Fibroblast of skin of left biceps (primary cell): ENCODE measurements around the gene CPVL.

Experiments
- DNase-seq, 2 experiments: peaks; one replicate each; pipeline ENCODE4 v3.0.0-alpha.2; 2013; ENCODE audit warnings: low read depth in 2 of 2

The CPVL gene

DNA sequence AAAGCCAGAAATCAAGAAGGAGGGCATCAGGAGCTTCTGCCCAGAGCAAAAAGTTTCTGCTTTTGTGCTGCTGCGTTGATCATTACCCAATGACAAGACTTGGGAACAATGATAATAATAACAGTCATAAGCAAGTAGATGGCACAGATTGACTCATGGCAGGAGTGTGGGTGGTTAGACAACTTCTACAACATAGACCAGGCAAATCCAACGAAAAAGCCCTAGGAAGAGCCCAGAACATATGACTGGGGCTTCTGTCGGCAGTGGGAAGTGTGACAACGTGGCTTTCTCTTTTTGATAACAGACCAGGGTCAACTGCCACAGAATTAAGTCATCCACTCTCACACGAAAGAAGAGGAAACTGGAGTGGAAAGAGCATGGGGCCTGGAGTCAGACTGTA, 102.8 kb downstream of the CPVL start:
- no peak for DNase-seq

DNA sequence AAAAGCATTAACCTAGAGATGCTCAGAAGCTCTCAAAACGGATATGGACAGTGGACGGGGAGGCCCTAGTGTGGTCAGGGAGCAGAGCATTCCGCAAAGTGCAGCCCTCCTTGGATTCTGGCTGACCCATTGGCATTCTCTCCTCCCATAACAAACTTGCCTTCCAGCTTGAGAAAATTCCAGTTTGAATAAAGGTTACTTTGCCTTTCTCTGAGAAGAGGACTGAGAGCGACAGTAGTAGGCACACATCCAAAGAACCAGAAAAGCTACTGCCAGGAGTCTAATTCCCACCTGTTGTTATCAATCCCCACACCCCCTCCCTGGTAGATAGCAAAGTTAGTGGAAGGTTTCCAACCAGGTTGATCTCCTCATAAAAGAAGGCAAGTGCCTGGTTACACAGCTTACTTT, 103.5 kb downstream of the CPVL start:
- no peak for DNase-seq

DNA sequence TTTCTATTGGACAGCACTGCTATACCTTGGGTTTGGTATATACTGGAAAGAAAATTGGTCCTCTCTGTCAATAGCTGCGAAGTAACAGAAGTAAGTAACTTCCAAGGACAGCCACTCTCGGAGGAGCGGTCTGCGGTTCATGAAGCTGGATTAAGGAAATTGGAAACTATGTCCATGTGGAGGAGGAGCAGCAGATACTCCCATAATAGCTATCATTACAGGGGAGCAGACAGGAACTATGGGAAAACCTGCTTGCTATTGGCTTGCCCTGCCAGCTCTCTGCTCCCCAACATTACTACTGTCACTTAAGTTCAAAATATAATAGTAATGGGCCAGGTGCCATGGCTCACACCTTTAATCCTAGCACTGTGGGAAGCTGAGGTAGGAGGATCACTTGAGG, 104.3 kb downstream of the CPVL start:
- no peak for DNase-seq

DNA sequence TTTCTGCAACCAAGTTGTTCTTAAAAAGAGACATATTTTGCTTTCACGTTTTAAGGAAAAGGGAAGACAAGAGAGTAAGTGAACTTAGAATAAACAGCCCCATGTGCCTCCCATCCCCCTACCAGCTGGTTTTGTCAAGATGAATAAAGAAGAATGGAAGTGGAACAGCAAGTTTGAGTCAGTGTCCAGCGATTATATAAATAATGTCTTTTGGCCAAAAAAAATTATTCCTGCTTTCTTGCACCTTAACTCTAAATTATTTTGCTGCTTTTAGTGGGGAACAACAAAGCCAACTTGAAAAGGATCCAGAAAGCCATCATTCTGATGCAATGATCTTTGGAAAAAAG, 105.8 kb downstream of the CPVL start:
- DNase-seq: peak in 1 of 2 experiments; percentile 8

DNA sequence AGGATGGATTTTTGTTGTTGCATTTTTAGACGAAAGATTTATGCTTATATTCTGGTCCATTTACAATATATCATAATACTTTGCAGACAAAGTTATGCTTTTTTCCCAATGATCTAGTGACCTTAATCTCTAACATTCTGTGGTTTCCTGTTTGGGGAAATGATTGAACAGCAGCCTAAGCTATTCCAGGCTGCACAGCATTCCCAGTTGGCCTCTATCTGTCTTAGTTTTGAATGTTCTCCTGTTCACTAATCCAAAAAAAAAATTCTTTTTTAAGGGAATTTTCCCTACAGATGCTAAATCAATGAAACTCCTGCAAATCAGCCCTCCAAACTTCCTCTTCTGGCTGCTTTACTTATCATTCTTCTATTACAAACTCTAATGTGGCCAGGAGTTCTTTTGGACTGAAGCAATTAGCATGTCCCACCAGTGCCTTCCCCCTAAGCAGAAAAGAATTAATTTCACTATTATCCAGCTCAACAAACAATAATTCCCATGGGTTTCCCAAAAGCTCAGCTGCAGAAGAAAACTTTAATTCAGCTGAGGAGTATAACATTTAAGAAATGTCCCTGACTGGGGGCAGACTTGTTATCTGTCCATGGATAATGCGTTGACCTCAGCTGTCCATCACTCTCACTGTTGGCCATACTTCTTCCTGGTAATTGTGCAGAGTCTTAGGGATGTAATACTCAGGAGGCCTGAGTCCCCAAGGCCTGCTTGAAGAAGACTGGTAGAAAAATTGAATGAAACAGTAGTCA, 106.3 kb downstream of the CPVL start:
- DNase-seq: peak; percentile 86 to 88

DNA sequence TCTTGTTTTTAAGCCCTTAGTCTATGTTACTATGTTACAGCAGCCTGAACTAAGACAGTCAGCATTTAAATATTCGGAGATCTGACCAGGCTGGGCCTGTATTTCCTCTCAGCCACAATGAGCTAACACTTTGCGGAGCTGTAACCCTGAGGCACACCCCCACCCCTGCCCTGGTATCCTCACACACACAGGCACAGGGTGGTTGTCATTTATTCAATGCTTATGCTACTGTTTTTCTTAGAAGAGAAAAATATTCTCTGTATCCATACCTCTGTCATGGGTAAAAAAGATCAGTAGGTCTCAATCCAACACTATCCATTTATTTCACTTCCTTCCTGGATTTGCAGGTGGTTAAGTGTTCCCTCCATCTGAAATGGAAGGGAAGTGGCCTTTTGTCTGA, 107.9 kb downstream of the CPVL start:
- DNase-seq: no peak

DNA sequence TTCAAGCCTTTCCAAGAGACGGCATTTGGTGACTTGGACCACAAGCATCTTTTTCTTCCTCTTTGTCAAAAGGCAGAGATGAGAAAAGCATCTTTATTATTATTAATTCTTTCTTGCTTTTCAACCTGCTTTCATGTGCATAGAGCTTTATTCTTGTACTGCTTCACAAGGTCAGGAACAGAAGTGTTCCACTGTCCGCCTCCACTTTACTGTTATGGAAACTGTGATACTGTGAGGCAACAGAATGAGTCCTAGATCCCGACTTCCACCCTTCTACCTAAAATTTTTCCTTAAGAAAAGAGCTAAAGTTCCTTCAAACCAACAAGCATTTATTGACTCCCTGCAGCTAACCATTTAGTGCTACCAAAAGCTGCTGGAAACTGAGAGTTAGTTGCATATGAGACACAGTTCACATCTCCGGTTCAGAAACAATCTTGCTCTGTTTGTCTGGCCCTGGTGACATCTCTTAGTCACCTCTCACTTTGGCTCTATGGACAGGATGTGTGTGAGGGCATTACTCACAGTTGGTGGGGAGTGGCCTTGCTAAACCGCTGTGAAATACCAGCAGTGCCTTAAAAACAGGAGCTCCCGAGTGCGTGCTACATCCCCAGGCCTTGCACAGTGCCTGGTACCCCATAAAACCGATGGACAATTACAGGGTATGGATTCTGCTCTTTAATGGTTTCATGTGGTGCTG, 111.1 kb downstream of the CPVL start:
- DNase-seq: no peak

DNA sequence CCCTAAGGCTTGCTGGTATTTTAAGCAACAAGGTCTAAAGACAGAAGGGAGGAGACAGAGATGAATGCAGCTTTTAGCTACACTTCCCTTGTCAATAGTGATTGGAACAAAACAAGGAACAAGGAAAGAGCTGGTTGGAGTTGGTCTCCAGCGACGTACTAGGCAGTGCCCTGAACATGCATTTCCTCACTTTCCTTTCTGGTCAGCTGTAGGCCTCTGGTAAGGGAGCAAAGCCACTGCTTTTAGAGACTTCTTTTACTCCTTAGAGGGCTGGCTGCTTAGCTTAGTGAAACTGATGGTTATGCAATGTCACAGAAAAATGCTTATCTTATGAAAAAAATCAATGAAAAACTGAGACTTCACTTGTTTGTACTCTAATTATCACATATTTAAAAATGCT, 112.8 kb downstream of the CPVL start:
- no peak for DNase-seq

DNA sequence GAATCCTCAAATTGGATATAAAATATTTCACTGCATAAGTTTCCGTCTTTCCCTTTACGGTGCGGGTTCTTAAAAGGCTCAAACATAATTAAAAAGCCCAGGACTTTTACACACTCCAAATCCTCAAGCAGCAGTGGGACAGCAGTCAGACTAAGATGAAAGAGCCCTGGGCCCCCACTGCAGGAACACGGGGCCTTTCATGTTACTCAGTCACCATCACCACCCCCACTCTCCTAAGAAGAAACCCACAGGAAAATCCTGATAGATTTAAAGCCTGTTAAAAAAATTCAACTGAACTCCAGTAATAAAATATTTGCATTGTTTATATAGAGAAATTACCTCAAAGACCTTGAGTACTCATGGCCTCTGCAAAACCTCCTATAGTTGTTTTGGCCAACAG, 114.2 kb downstream of the CPVL start:
- no peak for DNase-seq

DNA sequence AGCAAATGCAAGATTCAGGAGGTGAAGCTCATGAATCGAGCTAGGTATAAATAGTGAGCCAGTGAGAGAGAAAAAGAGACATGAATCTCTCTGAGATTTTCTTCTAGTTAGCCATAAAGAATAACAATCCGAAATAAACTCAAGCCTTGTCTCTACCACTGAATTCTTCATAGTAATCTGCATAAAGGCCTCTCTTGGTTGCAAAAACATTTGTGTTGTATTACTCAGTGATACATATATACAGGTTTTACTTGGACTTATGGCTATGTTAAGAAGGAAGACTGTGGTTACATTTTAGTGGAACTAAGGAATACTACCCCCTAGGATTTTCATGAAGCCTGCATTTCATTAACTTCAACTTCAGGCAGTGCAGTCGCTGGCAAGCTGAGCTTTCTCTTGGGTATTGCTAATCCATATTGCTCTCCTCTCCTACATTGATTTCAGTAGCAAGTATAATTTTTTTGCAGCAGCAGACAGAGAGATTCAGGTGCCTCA, 115.5 kb downstream of the CPVL start:
- peak; percentile 57 to 58 for DNase-seq

DNA sequence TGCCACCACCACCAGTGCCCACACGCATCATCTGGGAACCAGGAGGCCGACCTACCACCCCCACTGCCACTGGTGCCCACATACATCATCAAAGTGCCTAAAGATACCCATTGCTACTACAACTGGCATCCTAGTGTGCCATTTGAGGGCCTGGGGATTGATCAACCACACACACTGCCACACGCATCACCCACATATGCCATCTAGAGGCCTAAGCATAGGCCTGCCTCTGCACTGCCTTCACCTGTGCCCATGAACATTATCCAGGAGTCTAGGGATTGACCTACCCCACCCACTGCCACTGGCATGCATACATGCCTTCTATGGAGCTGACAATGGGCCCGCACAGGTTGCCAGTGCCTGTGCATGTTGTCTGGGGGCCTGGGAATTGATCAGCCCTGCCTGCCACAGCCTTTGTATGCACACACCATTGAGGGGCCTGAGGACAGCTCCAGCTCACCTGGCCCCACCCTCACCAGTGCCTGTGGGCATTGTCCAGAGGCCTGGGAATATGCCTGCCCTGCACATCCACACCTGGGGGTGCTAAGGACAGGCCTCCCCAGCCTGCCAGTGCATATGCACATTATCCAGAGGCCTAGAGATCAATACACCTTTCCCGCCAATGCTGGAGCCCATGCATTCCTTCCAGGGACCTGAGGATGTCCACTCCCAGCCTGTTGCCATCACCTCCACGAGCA, 123.9 kb downstream of the CPVL start:
- no peak for DNase-seq

DNA sequence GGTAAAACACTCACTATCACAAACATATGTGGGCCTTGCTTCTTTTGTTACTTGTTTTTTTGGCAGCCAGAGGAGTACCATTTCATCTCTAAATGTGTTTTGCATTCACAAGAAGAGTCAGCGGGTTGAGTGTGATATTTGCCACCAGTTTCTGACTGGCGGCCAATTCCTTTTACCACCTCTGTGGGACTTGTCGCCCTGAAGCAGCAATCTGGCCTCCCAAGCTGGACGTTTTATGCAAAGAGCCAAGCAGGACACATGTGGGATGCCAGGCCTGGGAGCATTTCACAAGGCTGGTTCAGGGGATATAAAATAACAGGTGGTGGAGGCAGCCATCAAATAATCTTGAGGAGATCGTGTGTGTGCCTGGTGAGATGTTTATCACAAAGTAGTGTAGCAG, 126.4 kb downstream of the CPVL start:
- no peak for DNase-seq

DNA sequence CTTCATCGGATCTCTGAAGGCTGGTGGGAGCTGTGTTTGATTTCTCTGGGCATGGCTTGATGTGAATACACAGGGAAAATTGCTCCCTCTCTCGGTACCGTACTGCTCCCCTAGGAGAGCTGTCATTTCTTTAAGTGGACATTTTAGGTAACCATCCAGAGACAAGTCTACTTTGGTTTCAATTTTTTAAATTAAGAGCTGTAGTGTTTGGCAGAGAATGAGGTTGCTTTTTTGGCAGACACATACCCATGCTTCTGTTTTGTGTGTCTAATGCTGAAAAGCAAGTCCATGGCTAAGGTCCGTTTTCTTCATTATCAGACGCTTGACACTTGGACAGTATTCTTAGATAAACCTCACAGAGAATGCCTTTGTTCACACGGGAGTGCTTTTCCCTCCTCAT, 127.0 kb downstream of the CPVL start:
- DNase-seq: no peak

DNA sequence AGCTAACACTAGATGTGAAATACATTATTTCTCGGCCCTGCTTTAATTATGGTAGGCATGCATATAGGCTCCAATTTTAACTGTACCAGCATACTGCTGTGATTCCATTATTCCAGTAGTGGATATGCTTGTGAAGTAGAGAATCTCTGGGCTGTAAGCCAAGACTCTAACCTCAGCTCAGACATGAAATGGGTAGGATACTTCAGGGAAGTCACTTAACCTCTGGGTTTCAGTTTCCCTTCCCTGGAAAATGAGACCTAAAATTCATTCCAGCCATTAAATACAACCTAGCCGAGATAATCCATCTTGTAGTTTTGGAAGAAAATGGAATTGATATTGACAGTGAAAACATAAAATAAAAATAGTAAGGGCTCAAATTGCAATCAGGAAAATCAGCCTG, 128.6 kb downstream of the CPVL start:
- DNase-seq: no peak

DNA sequence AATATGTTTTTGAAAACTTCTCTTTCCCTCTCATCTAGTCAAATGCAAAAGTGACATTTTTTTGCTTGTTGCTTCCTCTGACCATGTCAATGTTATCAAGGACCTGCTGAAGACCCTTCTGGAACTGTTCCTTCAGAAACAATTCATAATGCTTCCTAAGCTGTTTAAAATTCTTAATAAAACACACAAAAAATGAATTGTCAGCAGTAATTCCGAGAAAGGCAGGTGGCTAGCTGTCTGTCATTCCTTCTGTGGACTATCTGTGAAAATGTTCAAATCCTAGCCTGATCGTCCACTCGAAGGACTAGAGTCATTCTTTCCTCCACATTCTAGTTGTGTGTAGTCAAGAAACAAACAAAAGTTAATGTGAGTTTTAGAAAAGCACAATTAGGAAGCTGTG, 131.6 kb downstream of the CPVL start:
- DNase-seq: no peak

DNA sequence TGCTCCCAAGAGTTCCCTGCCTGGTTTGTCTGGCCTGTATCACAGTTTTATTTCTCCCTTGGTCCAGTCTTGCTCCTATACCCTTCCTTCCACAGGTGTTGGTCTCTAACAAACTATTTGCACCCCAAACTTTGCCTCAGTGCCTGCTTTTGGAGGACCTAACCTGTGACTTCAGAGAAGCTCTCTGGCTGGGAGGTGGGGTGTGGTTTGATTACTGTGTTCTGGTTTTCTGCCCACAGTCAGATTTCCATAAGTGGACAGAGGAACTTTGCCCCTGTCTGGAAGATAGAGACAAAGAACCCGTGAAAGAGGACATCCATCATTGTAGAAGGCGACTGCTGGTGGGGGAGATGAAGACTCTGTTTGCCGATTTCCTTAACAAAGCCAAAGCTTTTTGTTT, 132.4 kb downstream of the CPVL start:
- no peak for DNase-seq

DNA sequence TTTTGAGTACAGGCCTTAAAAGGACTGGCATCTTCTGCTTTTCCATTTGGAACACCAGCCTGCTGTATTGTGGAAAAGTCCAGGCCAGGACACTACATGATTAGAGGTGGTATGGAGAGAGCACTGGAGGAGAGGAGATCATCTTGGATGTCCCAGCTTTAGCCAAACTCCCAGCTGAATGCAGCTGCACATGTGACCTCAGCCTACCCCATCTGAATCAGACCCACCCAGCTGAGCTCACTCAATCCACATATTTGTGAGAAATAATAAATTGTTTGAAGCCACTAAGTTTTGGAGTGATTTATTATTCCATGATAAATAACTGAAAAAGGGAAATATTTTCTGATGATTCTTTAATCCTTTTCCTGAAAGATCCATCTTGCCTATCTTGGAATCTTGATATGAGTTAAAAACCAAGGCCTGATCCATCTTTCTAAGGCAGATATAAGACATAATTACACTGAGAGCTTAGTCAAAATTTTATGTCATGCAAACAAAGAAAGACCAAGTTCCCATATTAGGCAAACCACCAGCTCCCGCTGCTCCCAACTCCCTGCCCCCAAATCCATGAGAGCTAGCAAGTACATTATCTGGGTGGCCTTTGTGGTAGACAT, 133.1 kb downstream of the CPVL start:
- no peak for DNase-seq

DNA sequence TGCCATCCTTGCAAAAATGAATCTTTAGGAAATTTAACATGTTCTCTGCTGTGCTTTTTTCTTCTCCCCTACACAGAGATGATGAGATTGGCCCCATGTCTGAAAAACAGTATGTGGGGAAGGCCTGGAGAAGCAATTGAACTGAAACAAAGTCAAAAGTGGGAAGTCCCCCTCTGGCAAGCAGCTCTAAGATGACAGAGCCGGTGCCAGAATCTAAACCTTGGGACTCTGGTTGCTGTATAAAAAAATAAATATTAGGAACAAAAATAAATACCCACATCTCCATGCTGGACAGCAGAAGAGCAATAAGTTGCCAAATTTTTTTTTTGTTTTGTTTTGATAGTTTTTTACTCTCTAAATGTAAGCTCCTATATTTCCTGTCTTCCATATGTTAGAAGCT, 136.4 kb downstream of the CPVL start:
- DNase-seq: no peak

DNA sequence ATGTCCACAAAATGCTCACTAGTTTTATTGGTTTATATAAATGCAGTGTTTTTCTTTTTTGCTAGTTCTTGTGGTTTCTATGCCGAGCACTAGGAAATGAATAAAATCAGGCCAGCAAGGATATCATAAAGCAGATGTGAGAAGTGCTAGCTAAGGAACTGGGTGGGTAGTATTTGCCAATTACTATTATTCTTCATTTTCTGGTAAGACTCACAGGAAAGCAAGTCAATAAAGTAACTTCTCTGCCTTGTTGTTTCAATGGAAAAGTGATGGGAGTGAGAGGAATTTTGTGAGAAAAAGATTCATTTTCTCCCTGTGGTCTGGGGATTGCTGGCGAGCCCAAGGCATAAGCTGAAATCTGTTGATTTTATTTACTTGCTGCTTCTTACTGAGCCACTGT, 137.7 kb downstream of the CPVL start:
- no peak for DNase-seq

DNA sequence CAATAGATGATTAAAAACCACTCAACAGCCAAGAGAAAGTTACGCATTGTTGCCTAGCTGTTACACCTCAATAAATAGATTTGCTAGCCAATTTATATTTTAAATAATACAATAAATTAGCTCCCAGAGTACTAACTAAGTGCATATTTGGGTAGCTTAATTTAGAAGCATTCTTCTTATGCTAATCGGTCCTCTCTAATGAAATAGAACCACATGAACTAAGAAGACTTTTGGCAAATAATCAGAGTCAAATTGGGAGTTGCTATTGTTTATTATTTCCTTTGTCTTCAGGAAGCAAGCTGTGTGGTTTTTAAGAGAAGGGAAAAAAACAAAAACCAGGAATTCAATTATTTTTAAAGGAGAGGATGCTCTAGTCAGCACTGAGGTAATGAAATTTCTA, 139.2 kb downstream of the CPVL start:
- DNase-seq: no peak

DNA sequence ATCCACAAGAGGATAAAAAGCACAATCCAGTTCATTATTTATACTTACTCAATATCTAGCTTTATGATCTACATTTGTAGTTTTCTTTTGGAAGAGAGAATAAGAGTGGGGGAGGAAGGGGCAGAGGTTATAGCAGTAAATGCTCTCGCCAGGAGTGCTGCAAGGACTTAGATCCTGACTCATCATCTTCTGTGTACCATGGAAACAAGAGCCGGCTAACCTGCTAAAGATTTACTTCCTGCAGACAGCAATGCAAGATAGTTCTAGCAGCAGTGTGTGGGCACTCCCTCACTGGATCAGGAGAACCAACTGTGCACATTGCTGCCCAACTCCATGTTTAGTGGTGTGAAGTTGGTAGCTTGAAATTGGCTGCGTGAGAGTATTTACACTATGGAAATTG, 140.5 kb downstream of the CPVL start:
- no peak for DNase-seq

DNA sequence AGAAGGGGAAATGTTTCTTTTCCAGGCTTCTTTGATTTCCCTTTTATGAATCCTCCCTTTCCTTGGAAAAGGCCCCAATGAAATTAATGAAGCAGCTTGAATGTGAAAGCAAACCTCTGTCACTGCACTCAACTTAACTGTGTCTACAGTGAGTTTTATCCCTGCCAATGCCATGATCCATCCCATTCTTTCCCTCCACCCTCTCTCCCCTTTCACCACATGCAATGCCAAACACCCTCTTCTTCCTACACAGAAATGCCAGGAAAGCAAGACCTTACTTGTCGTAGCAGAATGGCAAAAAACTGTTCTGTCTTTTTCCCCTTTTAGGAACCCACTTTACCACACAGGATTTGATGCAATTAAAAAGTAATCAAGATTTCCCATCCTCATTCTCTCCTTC, 140.9 kb downstream of the CPVL start:
- no peak for DNase-seq

DNA sequence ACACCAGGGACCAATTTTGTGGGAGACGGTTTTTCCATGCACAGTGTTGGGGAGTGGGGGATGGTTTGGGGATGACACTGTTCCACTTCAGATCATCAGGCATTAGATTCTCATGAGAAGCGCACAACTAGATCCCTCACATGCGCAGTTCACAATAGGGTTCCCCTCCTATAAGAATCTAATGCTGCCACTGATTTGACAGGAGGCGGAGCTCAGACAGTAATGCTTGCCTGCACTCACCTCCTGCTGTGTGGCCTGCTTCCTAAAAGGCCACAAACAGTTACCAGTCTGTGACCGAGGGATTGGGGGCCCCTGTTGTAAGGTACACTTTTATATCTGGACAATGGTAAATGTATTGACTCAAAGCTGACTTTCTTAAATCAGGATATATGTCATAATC, 142.6 kb downstream of the CPVL start:
- DNase-seq: no peak
